Gastrocnemius medialis (tissue), 4 donors: Measurements from ENCODE around the gene NDUFS6. TPM values are rescaled to one million over a fixed set of nuclear protein-coding genes. Genes with fewer than 3 reads are reported as not detected.

Experiments used
- ATAC-seq, 2 donors: fragments of 150-250 bp; one replicate each; pipeline ENCODE4 v1.9.1; 2016
- DNase-seq, 2 donors: peaks; one replicate each; pipeline ENCODE4 v3.0.0-alpha.2; 2019
- H3K27ac ChIP-seq, 4 donors: fragments of 200-600 bp; sonication (generic); 1 replicate in 1 of 4; 2 replicates in 3 of 4; pipeline ENCODE4 v1.5.1; 2016 to 2018; ENCODE audit warnings: mild to moderate bottlenecking in 2 of 4, moderate library complexity in 1 of 4
- H3K27me3 ChIP-seq, 3 donors: fragments of 200-600 bp; sonication (generic) in 2 of 3; 1 replicate in 1 of 3; 2 replicates in 2 of 3; pipeline versions ENCODE4 v1.5.1 to v1.6.0; 2016 to 2019; ENCODE audit warnings: mild to moderate bottlenecking in 1 of 3, moderate library complexity in 1 of 3
- H3K36me3 ChIP-seq, 2 donors: fragments of 200-600 bp; sonication (generic) in 1 of 2; one replicate each; pipeline ENCODE4 v1.5.1; 2017 to 2018
- H3K4me1 ChIP-seq, 2 donors: fragments of 200-600 bp; sonication (generic) in 1 of 2; one replicate each; pipeline ENCODE4 v1.5.1; 2016 to 2017; ENCODE audit warnings: mild to moderate bottlenecking in 2 of 2
- H3K4me3 ChIP-seq, 4 donors: fragments of 200-600 bp; sonication (generic) in 3 of 4; 1 replicate in 1 of 4; 2 replicates in 3 of 4; pipeline ENCODE4 v1.5.1; 2016 to 2019; ENCODE audit warnings: mild to moderate bottlenecking in 2 of 4
- H3K9me3 ChIP-seq, 3 donors: fragments of 200-600 bp; sonication (generic) in 2 of 3; 1 replicate in 1 of 3; 2 replicates in 2 of 3; pipeline ENCODE4 v1.5.1; 2016 to 2019
- POLR2A ChIP-seq, 2 donors: fragments of 450-650 bp; IDR thresholded peaks; one replicate each; pipeline ENCODE4 v1.6.1; 2017; ENCODE audit warnings: antibody characterized with exemption in 2 of 2, mild to moderate bottlenecking in 2 of 2, moderate library complexity in 2 of 2
- in situ Hi-C, 4 donors: fragments of 200-750 bp; cut with MboI; loops; one replicate each; pipeline versions ENCODE4 v1.15.0 to v1.8.0; 2017; ENCODE audit warnings: low sequenced_read_pairs in 4 of 4
- intact Hi-C: fragments of 100-400 bp; cut with DNase I; formaldehyde crosslinking; loops from one replicate; pipeline ENCODE4 v1.15.1; 2023; ENCODE audit warnings: low total_unique reads
- total RNA-seq, 4 donors: library from RNA; depleted of rRNA; stranded (reverse); fragments of >200 nt; gene quantifications; one replicate each; pipeline versions ENCODE4 v1.1.0 to v1.2.3, GENCODE V29; 2016
- TF ChIP-seq, protein P1 (sequence below), 5 experiments: fragments of 450-650 bp in 3 of 5; fragments of 200-600 bp in 2 of 5; sonication (generic) in 2 of 5; IDR thresholded peaks in 4 of 5; conservative IDR thresholded peaks in 1 of 5; 1 replicate in 4 of 5; 2 replicates in 1 of 5; pipeline ENCODE4 v1.5.1; 2016 to 2019; ENCODE audit warnings: antibody characterized with exemption in 5 of 5, mild to moderate bottlenecking in 3 of 5, moderate library complexity in 3 of 5

NDUFS6 gene
- total RNA-seq, 4 donors from 2014 or later = 70.8 to 135 (median 106) TPM

DNA sequence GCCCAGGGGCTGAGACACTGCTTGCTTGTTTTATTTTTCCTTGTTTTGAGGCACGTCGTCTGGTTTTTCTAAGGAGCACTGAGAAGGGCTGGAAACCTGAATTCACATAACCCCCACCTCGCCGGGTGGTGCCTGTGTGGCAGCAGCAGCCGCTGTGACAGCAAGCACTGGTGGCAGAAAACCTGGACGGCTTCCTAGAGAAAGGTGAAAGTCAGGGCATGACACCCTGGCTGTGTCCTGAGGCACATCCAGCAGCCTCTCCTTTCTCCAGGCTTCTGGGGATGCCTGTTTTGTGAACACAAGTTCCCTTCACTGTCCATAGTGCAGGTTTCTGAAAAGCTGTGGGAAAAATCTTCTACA is 30.8 kb upstream of the NDUFS6 start:
- Histone ChIP-seq H3K36me3 (no peaks in the 10 kb centered on the region), H3K9me3 (no peaks in the 10 kb centered on the region), H3K27me3 (peaks cover 0 to 11% (median 3%) of the 10 kb centered on the region in 3 donors), H3K4me3 (no peak overlapping the region), H3K27ac (no peak overlapping the region), H3K4me1 (no peaks in the 10 kb centered on the region)
- in situ Hi-C loops = loop anchor here in 3 of 4 donors (25.0 kb wide), 1 partner anchor 267 kb away; no protein-coding TSS in a partner anchor
- DNase-seq = no peak
- ATAC-seq = no peak
- TF ChIP-seq POLR2A (IDR thresholded peaks at IDR 0.05) = no peak
- TF ChIP-seq, protein P1, sequence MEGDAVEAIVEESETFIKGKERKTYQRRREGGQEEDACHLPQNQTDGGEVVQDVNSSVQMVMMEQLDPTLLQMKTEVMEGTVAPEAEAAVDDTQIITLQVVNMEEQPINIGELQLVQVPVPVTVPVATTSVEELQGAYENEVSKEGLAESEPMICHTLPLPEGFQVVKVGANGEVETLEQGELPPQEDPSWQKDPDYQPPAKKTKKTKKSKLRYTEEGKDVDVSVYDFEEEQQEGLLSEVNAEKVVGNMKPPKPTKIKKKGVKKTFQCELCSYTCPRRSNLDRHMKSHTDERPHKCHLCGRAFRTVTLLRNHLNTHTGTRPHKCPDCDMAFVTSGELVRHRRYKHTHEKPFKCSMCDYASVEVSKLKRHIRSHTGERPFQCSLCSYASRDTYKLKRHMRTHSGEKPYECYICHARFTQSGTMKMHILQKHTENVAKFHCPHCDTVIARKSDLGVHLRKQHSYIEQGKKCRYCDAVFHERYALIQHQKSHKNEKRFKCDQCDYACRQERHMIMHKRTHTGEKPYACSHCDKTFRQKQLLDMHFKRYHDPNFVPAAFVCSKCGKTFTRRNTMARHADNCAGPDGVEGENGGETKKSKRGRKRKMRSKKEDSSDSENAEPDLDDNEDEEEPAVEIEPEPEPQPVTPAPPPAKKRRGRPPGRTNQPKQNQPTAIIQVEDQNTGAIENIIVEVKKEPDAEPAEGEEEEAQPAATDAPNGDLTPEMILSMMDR (IDR thresholded peaks at IDR 0.05 in 4 of 5, conservative IDR thresholded peaks at IDR 0.05 in 1 of 5) = no peak
- intact Hi-C loops = no loop called here

DNA sequence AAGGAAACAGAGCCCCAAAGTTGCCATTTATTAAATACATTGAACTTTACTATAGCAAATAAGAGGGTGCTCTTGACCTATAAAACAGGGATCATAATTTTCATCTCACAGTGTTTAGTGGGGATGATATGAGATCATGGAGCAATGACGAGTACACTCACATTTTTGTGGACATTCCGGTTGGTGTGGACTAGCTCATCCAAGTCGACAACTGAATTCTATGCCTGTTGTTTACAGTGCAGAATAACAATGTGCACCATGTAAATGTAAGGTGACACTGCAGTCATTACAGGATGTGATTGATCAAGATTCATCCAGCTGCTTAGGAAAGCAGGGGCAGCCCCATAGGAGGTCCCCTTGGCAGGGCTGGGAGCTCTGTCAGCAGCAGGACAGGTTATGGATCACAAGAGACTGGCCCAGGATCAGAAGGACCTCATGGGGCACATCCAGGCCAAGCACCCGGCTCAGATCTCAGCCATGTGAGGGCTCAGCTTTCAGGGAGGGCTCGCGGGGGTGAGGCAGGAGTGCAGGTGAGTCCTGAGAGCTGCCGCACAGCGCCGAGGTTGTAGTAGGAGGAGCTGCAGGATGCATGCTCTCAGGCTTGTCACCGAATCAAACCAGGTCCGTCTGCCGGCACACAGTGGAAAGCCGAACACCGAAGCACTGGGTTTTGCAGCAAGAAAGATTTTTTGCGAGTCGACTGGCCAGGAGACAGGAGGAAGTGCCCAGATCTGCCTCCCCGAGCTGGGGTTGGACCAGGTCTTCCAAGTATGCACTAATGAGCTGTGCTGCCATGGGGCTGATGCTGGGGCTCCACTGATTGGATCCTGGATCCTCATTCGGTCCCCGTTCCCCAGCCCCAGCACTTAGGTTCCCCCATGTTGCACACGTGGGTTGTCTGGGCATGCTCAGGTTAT is 29.8 kb upstream of the NDUFS6 start:
- in situ Hi-C loops (loop anchor here in 3 of 4 donors (25.0 kb wide), 1 partner anchor 266 kb away; no protein-coding TSS in a partner anchor), intact Hi-C loops (no loop called here)
- DNase-seq = no peak

DNA sequence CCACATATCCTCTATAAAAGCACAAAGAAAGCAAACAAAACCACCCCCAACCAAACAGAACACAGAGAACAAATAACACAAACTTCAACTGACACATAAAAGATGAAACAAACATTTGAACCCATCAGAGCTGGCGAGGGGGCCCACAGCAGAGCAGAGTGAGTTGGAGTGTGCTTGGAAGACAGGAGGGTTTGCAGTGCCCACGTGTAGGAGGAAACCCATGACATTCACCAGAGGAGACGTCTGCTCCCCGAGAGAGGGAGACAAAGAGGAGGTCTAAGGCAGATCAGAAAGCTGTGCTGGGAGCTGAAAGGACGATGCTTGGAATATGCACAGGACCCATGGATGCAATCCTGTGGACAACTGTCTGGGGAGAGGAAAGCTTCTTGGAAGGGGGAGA is 28.6 kb upstream of the NDUFS6 start:
- ATAC-seq (no peak), DNase-seq (no peak)
- TF ChIP-seq, protein P1 (IDR thresholded peaks at IDR 0.05 in 4 of 5, conservative IDR thresholded peaks at IDR 0.05 in 1 of 5) = no peak
- no peak for TF ChIP-seq POLR2A (IDR thresholded peaks at IDR 0.05)
- in situ Hi-C loops (loop anchor here in 3 of 4 donors (25.0 kb wide), 1 partner anchor 265 kb away; no protein-coding TSS in a partner anchor), intact Hi-C loops (no loop called here)
- Histone ChIP-seq H3K9me3 (no peaks in the 10 kb centered on the region), H3K27me3 (peaks cover 0 to 3% (median 0%) of the 10 kb centered on the region in 3 donors), H3K4me3 (no peak overlapping the region), H3K27ac (no peak overlapping the region), H3K4me1 (no peaks in the 10 kb centered on the region), H3K36me3 (no peaks in the 10 kb centered on the region)

More for the DNA sequence above, 29.8 kb upstream of the NDUFS6 start:
- TF ChIP-seq POLR2A (IDR thresholded peaks at IDR 0.05) = no peak
- TF ChIP-seq, protein P1 (IDR thresholded peaks at IDR 0.05 in 4 of 5, conservative IDR thresholded peaks at IDR 0.05 in 1 of 5) = no peak
- H3K27ac ChIP-seq = no peak overlapping the region
- no peaks in the 10 kb centered on the region for H3K4me1 ChIP-seq
- no peaks in the 10 kb centered on the region for H3K36me3 ChIP-seq
- no peak overlapping the region for H3K4me3 ChIP-seq
- no peak for ATAC-seq
- no peaks in the 10 kb centered on the region for H3K9me3 ChIP-seq
- peaks cover 0 to 4% (median 3%) of the 10 kb centered on the region in 3 donors for H3K27me3 ChIP-seq

DNA sequence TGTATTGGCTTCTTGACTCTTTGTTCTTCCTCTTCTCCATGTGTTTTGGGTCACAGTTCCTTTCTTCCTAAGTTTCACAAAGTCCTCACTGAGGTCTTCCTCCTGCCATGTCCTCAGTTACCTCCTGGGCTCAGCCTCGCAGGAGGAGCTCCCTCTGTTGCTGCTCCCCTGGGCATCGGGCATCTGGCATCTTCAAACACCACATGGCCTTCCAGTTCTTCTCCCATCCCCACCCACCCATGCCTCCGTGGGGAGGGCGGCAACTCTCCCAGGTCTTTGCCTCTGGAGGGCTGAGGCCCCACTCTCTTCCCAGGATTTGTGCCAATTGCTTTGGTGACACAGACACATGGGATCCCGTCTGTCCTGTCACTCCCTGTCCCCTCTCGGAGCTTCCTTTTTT is 24.4 kb upstream of the NDUFS6 start:
- no peak overlapping the region for H3K27ac ChIP-seq
- no peak overlapping the region for H3K4me3 ChIP-seq
- ATAC-seq = no peak
- intact Hi-C loops = no loop called here
- no peak for TF ChIP-seq POLR2A (IDR thresholded peaks at IDR 0.05)
- TF ChIP-seq, protein P1 (IDR thresholded peaks at IDR 0.05 in 4 of 5, conservative IDR thresholded peaks at IDR 0.05 in 1 of 5) = no peak
- H3K9me3 ChIP-seq = no peaks in the 10 kb centered on the region
- in situ Hi-C loops = no loop called here
- H3K4me1 ChIP-seq = no peaks in the 10 kb centered on the region
- H3K27me3 ChIP-seq = no peaks in the 10 kb centered on the region
- H3K36me3 ChIP-seq = no peaks in the 10 kb centered on the region
- DNase-seq = no peak
